HTERT RPE-1 (cell line): ENCODE data around the gene DDX52.

ENCODE experiments used
- in situ Hi-C: fragments of 300-500 bp; cut with MboI; formaldehyde crosslinking; loops from 4 replicates; pipeline ENCODE4 v1.14.3; 2020; ENCODE audit warnings: low sequenced_read_pairs

The DDX52 gene

GRCh38 chr17:37592291-37592690 is 51.0 kb downstream of the DDX52 start:
- in situ Hi-C loops = no loop called here

GRCh38 chr17:37585066-37585465 is 58.2 kb downstream of the DDX52 start:
- in situ Hi-C loops = no loop called here

- in situ Hi-C loops = no loop called here
Measured at GRCh38 chr17:37576281-37576680, 67.0 kb downstream of the DDX52 start.

- in situ Hi-C loops = no loop called here
Measured at GRCh38 chr17:37574427-37574826, 68.8 kb downstream of the DDX52 start.

DNA sequence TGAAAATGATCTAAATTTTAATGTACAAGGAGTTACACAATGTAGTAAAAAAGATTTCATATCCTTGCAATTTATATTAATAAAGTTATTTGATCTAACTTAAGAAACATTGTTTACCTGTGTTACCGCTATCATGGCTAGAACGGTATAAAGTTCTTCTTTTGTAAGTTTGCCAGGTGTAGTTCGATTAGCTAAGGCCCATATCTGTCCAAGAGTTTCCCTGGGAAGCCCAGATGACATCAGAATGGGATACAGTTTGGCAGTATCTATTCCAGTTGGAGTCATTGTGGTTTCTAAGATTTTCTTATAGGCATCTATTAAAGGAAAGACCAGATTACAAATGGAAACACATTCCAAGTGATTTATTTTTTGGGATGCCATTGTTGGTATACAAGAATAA is 71.6 kb downstream of the DDX52 start:
- in situ Hi-C loops = no loop called here

DNA sequence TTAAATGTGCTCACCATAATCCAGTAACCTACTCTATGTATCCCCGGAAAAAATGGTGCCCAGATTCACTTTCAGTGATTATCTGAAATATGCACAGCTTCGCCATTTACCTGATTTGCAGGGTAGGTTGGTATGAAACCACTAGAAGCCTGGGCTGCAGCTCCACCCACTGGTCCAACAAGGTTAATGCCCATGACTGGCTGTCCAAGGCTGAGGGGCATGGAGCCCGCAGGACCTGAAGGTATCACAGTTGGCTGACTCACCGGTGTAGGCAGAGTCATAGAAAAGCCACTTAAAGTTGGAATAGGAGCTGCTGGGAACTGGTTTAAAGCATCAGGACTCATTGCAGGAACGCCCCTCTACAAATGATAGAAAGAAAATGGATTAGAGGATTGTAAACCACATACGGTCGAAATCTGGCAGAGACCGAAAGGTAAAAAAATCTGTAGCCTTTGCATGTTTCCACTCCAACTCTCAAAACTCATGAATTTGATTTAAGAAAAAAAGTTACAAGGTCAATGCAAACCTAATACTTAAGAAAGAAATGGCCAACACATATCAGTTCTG is 72.6 kb downstream of the DDX52 start:
- in situ Hi-C loops = no loop called here

GRCh38 chr17:37568350-37569053 is 74.7 kb downstream of the DDX52 start:
- in situ Hi-C loops = no loop called here

GRCh38 chr17:37567538-37567937 is 75.7 kb downstream of the DDX52 start:
- in situ Hi-C loops = no loop called here

- in situ Hi-C loops = no loop called here
Measured at GRCh38 chr17:37567137-37567536, 76.1 kb downstream of the DDX52 start.

DNA sequence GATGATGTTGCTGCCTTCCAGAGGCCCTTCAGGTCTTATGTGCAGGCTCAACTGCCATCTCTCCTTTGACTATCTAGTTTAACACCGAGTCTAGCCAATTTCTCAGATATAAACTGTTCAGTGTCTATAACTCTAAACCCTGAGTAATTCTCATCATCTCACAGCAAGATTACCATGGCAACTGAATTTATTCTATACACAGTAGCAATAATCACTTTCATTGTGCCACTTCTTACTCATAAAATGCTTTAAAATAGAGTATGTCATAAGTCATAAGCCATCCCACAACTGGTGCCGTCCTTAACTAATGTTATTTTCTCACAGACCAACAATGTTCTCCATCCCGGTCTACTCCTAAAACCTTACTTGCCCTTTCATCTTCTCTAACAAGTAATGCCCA is 79.0 kb downstream of the DDX52 start:
- in situ Hi-C loops = no loop called here

DNA sequence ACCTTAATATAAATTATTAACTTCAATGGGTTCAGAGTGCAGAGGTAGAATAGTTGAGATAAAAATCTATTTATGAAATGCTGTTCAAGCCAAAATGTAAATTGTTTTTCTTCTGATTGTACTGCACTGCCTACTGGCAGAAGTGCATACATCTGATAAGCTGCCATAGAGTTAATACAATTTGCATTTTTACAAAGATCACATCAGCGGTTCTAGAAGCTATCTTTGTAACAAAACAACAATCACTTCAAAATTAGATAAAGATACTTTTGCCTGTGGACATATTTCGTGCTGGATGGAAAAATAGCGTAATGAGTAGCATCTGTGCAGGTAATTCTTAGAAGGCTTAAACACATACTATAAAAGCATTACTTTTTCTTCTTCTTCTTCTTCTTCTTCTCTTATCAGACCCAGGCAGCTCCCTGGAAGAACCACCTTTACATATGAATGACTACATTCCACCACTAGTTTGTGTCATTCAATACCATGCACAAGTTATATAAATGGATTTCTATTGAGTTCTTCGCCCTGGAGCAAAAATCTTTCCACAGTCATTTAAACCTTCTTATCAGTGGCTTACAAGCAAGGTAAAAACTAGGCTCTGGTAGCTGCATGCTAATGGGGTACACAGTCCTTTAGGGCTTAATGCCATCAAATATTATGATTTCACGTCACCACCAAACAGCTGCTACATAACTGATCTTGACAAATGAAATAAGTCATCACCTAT is 81.1 kb downstream of the DDX52 start:
- in situ Hi-C loops = no loop called here
